SK-N-SH (cell line): ENCODE data around the gene GCN1. TPM values are rescaled to one million over a fixed set of nuclear protein-coding genes. Genes with fewer than 3 reads are reported as not detected.

Experiments used
- CTCF ChIA-PET: fragments of 300-600, 350-600 bp; formaldehyde crosslinking; extraction: SDS; loops from one replicate; lab custom pipeline; 2021; lab: Yijun Ruan, JAX
- POLR2A ChIA-PET: fragments of 350-600 bp; sonication (Branson Sonifier 250); formaldehyde crosslinking; extraction: SDS; loops from one replicate; lab custom pipeline; 2020; ENCODE audit warnings: antibody characterized with exemption, inconsistent platforms; lab: Yijun Ruan, JAX
- DNase-seq: peaks from one replicate; pipeline ENCODE4 v3.0.0; 2012
- H2AFZ ChIP-seq: fragments of 200-600 bp; sonication (generic); 2 replicates; pipeline ENCODE4 v1.8.1; 2016; ENCODE audit warnings: antibody characterized with exemption, mild to moderate bottlenecking, low read depth
- H3F3A ChIP-seq: fragments of 200-600 bp; sonication (generic); replicated peaks from 2 replicates; pipeline ENCODE3; 2016; ENCODE audit warnings: antibody characterized with exemption, mild to moderate bottlenecking; ENCODE audit not compliant: insufficient read depth
- H3K27ac ChIP-seq, 2 experiments: fragments of 200-500 bp in 1 of 2; fragments of 200-600 bp in 1 of 2; sonication (Bioruptor generic) in 1 of 2; sonication (generic), shearing (Covaris generic) in 1 of 2; 2 replicates each; pipeline versions ENCODE4 v1.5.1 to v1.6.1; 2014 to 2016; ENCODE audit warnings: low read depth in 2 of 2, inconsistent platforms in 1 of 2, low read length in 1 of 2, mild to moderate bottlenecking in 1 of 2, mixed read lengths in 1 of 2
- H3K27me3 ChIP-seq: fragments of 200-600 bp; sonication (generic), shearing (Covaris generic); 2 replicates; pipeline ENCODE4 v1.6.1; 2016; ENCODE audit warnings: mixed run types; ENCODE audit not compliant: insufficient read depth
- H3K36me3 ChIP-seq, 2 experiments: fragments of 200-500 bp in 1 of 2; fragments of 200-600 bp in 1 of 2; sonication (Bioruptor generic) in 1 of 2; sonication (generic) in 1 of 2; replicated peaks in 1 of 2; 2 replicates each; pipeline versions ENCODE3 to v1.5.1; 2014 to 2016; ENCODE audit warnings: low read length in 1 of 2, mild to moderate bottlenecking in 1 of 2; ENCODE audit not compliant: insufficient read depth in 2 of 2, control insufficient read depth in 1 of 2
- H3K4me1 ChIP-seq, 2 experiments: fragments of 200-500 bp in 1 of 2; fragments of 200-600 bp in 1 of 2; sonication (Bioruptor generic) in 1 of 2; sonication (generic), shearing (Covaris generic) in 1 of 2; 2 replicates each; pipeline versions ENCODE4 v1.5.1 to v1.6.1; 2014 to 2016; ENCODE audit warnings: low read depth in 1 of 2, low read length in 1 of 2, mixed run types in 1 of 2; ENCODE audit not compliant: insufficient read depth in 2 of 2, control insufficient read depth in 1 of 2
- H3K4me2 ChIP-seq: fragments of 200-600 bp; sonication (generic), shearing (Covaris generic); 2 replicates; pipeline ENCODE4 v1.6.1; 2017; ENCODE audit warnings: mixed run types
- H3K4me3 ChIP-seq, 2 experiments: fragments of 200-500 bp in 1 of 2; fragments of 200-600 bp in 1 of 2; sonication (Bioruptor generic) in 1 of 2; sonication (generic), shearing (Covaris generic) in 1 of 2; 2 replicates each; pipeline versions ENCODE4 v1.5.1 to v1.8.1; 2014 to 2016; ENCODE audit warnings: low read depth in 2 of 2, inconsistent platforms in 1 of 2, low read length in 1 of 2, mild to moderate bottlenecking in 1 of 2, mixed read lengths in 1 of 2, moderate library complexity in 1 of 2
- H3K79me2 ChIP-seq: fragments of 200-600 bp; sonication (generic); 2 replicates; pipeline ENCODE4 v1.8.1; 2017; ENCODE audit warnings: mild to moderate bottlenecking; ENCODE audit not compliant: insufficient read depth
- H3K9ac ChIP-seq: fragments of 200-600 bp; sonication (generic); 2 replicates; pipeline ENCODE4 v1.6.1; 2017; ENCODE audit warnings: mixed run types
- H3K9me2 ChIP-seq: fragments of 200-600 bp; sonication (generic); 2 replicates; pipeline ENCODE4 v1.6.1; 2017; ENCODE audit warnings: mixed run types
- H3K9me3 ChIP-seq: fragments of 200-600 bp; sonication (generic); 2 replicates; pipeline ENCODE4 v1.6.1; 2017; ENCODE audit warnings: mixed run types, mild to moderate bottlenecking, moderate library complexity
- H4K20me1 ChIP-seq: fragments of 200-600 bp; sonication (generic); 2 replicates; pipeline ENCODE4 v1.6.1; 2017; ENCODE audit warnings: mild to moderate bottlenecking, mixed run types; ENCODE audit not compliant: insufficient read depth
- CHD2 ChIP-seq: fragments of 150-350 bp; IDR thresholded peaks from 2 replicates; pipeline ENCODE4 v1.6.1; 2018; ENCODE audit warnings: low read length; ENCODE audit not compliant: partially characterized antibody
- EZH2phosphoT487 ChIP-seq: fragments of 200-600 bp; sonication (generic); IDR thresholded peaks from 2 replicates; pipeline ENCODE4 v1.6.1; 2017; ENCODE audit warnings: low read depth, mixed run types, mild to moderate bottlenecking, antibody characterized with exemption, moderate library complexity, borderline replicate concordance
- GABPA ChIP-seq: IDR thresholded peaks from 2 replicates; pipeline ENCODE4 v1.4.0; 2012; ENCODE audit warnings: low read depth, mild to moderate bottlenecking
- GATA2 ChIP-seq: sonication (generic); formaldehyde crosslinking; IDR thresholded peaks from 2 replicates; pipeline ENCODE4 v1.5.0; 2020; ENCODE audit warnings: mild to moderate bottlenecking, missing genetic modification reagents
- NFIC ChIP-seq: IDR thresholded peaks from 2 replicates; pipeline ENCODE4 v1.4.0; 2012; ENCODE audit warnings: borderline replicate concordance
- POLR2AphosphoS5 ChIP-seq: IDR thresholded peaks from 2 replicates; pipeline ENCODE4 v1.6.1; 2012; ENCODE audit warnings: low read depth, low read length
- RCOR1 ChIP-seq: fragments of 150-350 bp; IDR thresholded peaks from 2 replicates; pipeline ENCODE4 v1.6.1; 2017; ENCODE audit warnings: antibody characterized with exemption, low read length
- TAF1 ChIP-seq: IDR thresholded peaks from 2 replicates; pipeline ENCODE4 v1.6.1; 2012; ENCODE audit warnings: low read depth, mild to moderate bottlenecking, low read length, moderate library complexity, borderline replicate concordance
- TEAD4 ChIP-seq: IDR thresholded peaks from 2 replicates; pipeline ENCODE4 v1.4.0; 2012; ENCODE audit warnings: mild to moderate bottlenecking, borderline replicate concordance; ENCODE audit not compliant: insufficient read depth
- WGBS: methylation state at CpG from one replicate; pipeline ENCODE4 v1.1.6; 2017; ENCODE audit warnings: low lambda C conversion rate; 5-methylcytosine and 5-hydroxymethylcytosine counted together
- polyA plus RNA-seq, 3 experiments: library from polyadenylated mRNA; depleted of rRNA; stranded (reverse); fragments of >200 nt; gene quantifications; 2 replicates each; pipeline ENCODE4 v1.2.3, GENCODE V29; 2012
- TF ChIP-seq, protein P1 (sequence below): IDR thresholded peaks from 2 replicates; pipeline ENCODE4 v1.4.0; 2012; ENCODE audit warnings: low read depth, borderline replicate concordance

The GCN1 gene
- polyA plus RNA-seq, 1 of the 3 experiments (the other 2 are of a cell fraction), result 54.4 TPM

- Histone ChIP-seq H3K79me2 (peaks cover 74% of the 10 kb centered on the region), H3F3A (peaks cover 22% of the 10 kb centered on the region), H3K4me2 (peak within 1 kb of the TSS; percentile 98), H4K20me1 (peaks cover 47% of the 10 kb centered on the region), H3K4me1 (peaks cover 18 to 25% of the 10 kb centered on the region in 2 experiments), H3K9me3 (no peaks in the 10 kb centered on the region), H3K9ac (peak within 1 kb of the TSS; percentile 84), H3K9me2 (no peaks in the 10 kb centered on the region), H3K27me3 (no peaks in the 10 kb centered on the region), H3K27ac (peak within 1 kb of the TSS; percentile 85 to 90), H3K4me3 (peak within 1 kb of the TSS; percentile 71 to 94), H2AFZ (peak within 1 kb of the TSS; percentile 47; the same call in 1 of the 2 replicates)
- no peak for DNase-seq
- no CpG with 5 or more reads among the region's 50 CpGs for WGBS
- CTCF ChIA-PET, result interaction anchor here (1.4 to 2.6 kb wide), 4 partner anchors 16 to 112 kb away, joined by 3 to 8 read pairs (median 5); no protein-coding TSS in a partner anchor
- TF ChIP-seq TAF1 (no peak), NFIC (no peak), GATA2 (no peak), EZH2phosphoT487 (no peak), RCOR1 (no peak), GABPA (peak; percentile 57; the same call in 1 of the 2 replicates)
- TF ChIP-seq, all 33 proteins: peak for 1
- peaks cover 0 to 2% of the 10 kb centered on the region in 2 experiments for H3K36me3 ChIP-seq
- POLR2A ChIA-PET, result interaction anchor here (1.1 to 3.3 kb wide), 5 partner anchors 29 to 176 kb away, joined by 3 to 23 read pairs (median 6); partner anchors contain the start of genes BICDL1, RNU4-1, RNU4-2 and RPLP0
Measured at GRCh38 chr12:120116441-120116791, 78.1 kb downstream of the GCN1 start, which contains the start of gene RAB35. Gene RAB35, minus strand, starts transcription at chr12:120116753. Its CDS starts 103 bp downstream, at chr12:120116650.

DNA sequence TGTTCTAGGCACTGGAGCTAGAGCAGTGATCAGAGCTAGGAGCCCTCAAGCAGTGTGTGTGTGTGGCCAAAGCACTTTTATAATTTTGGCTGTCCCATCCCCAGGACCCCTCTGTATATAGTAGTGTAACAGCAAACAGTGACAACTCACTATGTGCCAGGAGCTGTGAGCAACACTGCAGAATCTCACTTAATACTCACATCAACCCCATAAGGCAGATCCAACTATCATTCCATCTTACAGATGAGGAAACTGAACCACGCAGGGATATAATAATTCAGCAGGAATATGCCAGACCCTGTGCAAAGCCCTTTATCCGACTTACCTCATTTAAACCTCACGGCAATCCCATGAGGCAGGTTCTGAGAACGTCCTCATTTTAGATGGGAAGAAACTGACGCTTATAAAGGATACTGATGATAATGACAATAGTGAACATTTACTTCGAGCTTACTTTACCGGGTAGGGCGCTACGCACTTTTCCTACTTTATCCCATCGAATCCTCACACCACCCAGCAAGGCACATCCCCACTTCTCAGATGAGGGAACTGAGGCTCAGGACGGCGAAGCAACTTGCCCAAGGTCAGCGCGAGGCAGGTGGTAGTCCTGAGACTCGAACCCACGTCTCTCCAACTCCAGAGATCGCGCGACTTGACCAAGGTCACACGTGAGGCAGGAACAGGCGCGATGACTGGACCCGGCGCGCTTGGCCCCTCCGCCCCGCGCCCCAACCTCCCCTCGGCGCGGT is 78.6 kb downstream of the GCN1 start:
- DNase-seq, result no peak
- no peak overlapping the region for H2AFZ ChIP-seq
- CTCF ChIA-PET, result interaction anchor here (1.6 to 2.6 kb wide), 2 partner anchors 15 to 44 kb away, joined by 3 to 8 read pairs; no protein-coding TSS in a partner anchor
- 17% methylated on average over 16 of the region's 31 CpGs for WGBS
- peak overlapping the region; percentile 84 for H3K9ac ChIP-seq
- H3K27me3 ChIP-seq, result no peaks in the 10 kb centered on the region
- peaks cover 18 to 25% of the 10 kb centered on the region in 2 experiments for H3K4me1 ChIP-seq
- no peaks in the 10 kb centered on the region for H3K9me2 ChIP-seq
- peaks cover 22% of the 10 kb centered on the region for H3F3A ChIP-seq
- peaks cover 0 to 2% of the 10 kb centered on the region in 2 experiments for H3K36me3 ChIP-seq
- peak overlapping the region; percentile 98 for H3K4me2 ChIP-seq
- no peak for TF ChIP-seq GABPA
- TF ChIP-seq CHD2, result peak; percentile 86
- 0 out of 2 replicates have a peak, but pooled peaks have one; percentile 13 for TF ChIP-seq RCOR1
- no peak for TF ChIP-seq POLR2AphosphoS5
- TF ChIP-seq, protein P1, sequence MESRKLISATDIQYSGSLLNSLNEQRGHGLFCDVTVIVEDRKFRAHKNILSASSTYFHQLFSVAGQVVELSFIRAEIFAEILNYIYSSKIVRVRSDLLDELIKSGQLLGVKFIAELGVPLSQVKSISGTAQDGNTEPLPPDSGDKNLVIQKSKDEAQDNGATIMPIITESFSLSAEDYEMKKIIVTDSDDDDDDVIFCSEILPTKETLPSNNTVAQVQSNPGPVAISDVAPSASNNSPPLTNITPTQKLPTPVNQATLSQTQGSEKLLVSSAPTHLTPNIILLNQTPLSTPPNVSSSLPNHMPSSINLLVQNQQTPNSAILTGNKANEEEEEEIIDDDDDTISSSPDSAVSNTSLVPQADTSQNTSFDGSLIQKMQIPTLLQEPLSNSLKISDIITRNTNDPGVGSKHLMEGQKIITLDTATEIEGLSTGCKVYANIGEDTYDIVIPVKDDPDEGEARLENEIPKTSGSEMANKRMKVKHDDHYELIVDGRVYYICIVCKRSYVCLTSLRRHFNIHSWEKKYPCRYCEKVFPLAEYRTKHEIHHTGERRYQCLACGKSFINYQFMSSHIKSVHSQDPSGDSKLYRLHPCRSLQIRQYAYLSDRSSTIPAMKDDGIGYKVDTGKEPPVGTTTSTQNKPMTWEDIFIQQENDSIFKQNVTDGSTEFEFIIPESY, result peak; percentile 83; the same call in 1 of the 2 replicates
- no peak for TF ChIP-seq TEAD4
- H3K27ac ChIP-seq, result peak overlapping the region in 1 of 2 experiments; percentile 54; a peak in 2 of 4 replicates
- peaks cover 79% of the 10 kb centered on the region for H3K79me2 ChIP-seq
- POLR2A ChIA-PET, result interaction anchor here (0.7 to 3.3 kb wide), 5 partner anchors 12 to 176 kb away, joined by 3 to 23 read pairs (median 6); partner anchors contain the start of genes BICDL1, RNU4-1, RNU4-2 and RPLP0
- peaks cover 53% of the 10 kb centered on the region for H4K20me1 ChIP-seq
- no peaks in the 10 kb centered on the region for H3K9me3 ChIP-seq
- H3K4me3 ChIP-seq, result peak overlapping the region; percentile 71 to 94
